Measurements from ENCODE around the gene RHOA. TPM values are rescaled to one million over a fixed set of nuclear protein-coding genes. Genes with fewer than 3 reads are reported as not detected.

RHOA gene
- total and polyA plus RNA-seq, 2 of the 4 experiments (the other 2 are of a cell fraction), result 383 to 879 TPM

- Histone ChIP-seq H2BK15ac (ENCODE audit: low read depth, low read length) (peak within 1 kb of the TSS; percentile 78; the same call in 2 of the 3 replicates), H3K4ac (ENCODE audit: low read depth, low read length) (peak within 1 kb of the TSS; percentile 99), H3K4me2 (ENCODE audit: low read depth, low read length) (peak within 1 kb of the TSS; percentile 88), H3K27ac (ENCODE audit: insufficient read depth, low read length) (peak within 1 kb of the TSS; percentile 99), H3K4me1 (ENCODE audit: control insufficient read depth, insufficient read depth, low read length) (peaks cover 24% of the 10 kb centered on the region), H3K56ac (ENCODE audit: extremely low read depth, insufficient read depth, low read length) (peak within 1 kb of the TSS; percentile 87), H3K36me3 (ENCODE audit: control insufficient read depth, insufficient read depth, low read length) (peaks cover 39% of the 10 kb centered on the region), H2BK120ac (ENCODE audit: low read depth, low read length) (peak within 1 kb of the TSS; percentile 50), H2AK5ac (ENCODE audit: low read depth, low read length) (peak within 1 kb of the TSS; percentile 98), H3K4me3 (ENCODE audit: insufficient read depth, low read depth, low read length) (peak within 1 kb of the TSS; percentile 67), H4K5ac (ENCODE audit: low read depth, low read length) (peak within 1 kb of the TSS; percentile 79), H4K91ac (ENCODE audit: insufficient read depth, low read depth, low read length) (peak within 1 kb of the TSS; percentile 97), H3K9ac (ENCODE audit: low read depth, low read length) (peak within 1 kb of the TSS; percentile 89), H2AK9ac (replicated peaks; ENCODE audit: low read depth, low read length, poor library complexity) (peak within 1 kb of the TSS; percentile 91), H3K9me3 (ENCODE audit: control insufficient read depth, insufficient read depth, low read length) (no peaks in the 10 kb centered on the region), H2AFZ (replicated peaks; ENCODE audit: low read length, poor library complexity) (peak within 1 kb of the TSS; percentile 86), H3K79me1 (ENCODE audit: low read depth in 1 of 2, low read length in 2 of 2) (peaks cover 21 to 61% of the 10 kb centered on the region in 2 experiments), H3K18ac (ENCODE audit: low read depth, low read length) (peak within 1 kb of the TSS; percentile 71), H3K14ac (replicated peaks; ENCODE audit: low read depth, low read length) (peak within 1 kb of the TSS; percentile 97), H2BK20ac (ENCODE audit: low read depth, low read length) (peak within 1 kb of the TSS; percentile 40; the same call in 1 of the 2 replicates), H2BK5ac (ENCODE audit: low read depth, low read length, poor library complexity, severe bottlenecking) (peak within 1 kb of the TSS; percentile 98), H4K20me1 (ENCODE audit: insufficient read depth, low read length) (peaks cover 28% of the 10 kb centered on the region), H4K8ac (ENCODE audit: low read depth in 2 of 2, low read length in 2 of 2) (peak within 1 kb of the TSS; percentile 95 to 99), H3K9me1 (ENCODE audit: insufficient read depth, low read length) (0 out of 2 replicates have a peak, but pooled peaks cover 3% of the 10 kb centered on the region), H3K27me3 (ENCODE audit: control insufficient read depth, insufficient read depth, low read length) (no peaks in the 10 kb centered on the region), H3K23ac (ENCODE audit: low read depth, low read length) (peak within 1 kb of the TSS; percentile 93)
- ATAC-seq (ENCODE audit: low read depth), result peak; percentile 83
- in situ Hi-C loops (cut with MboI; ENCODE audit: low sequenced_read_pairs) (no loop called here), dilution Hi-C loops (cut with HindIII; ENCODE audit: low sequenced_read_pairs, unreplicated experiment) (no loop called here), intact Hi-C loops (cut with micrococcal nuclease) (loop anchor here (1.0 kb wide), 1 partner anchor 18 kb away; the partner anchor contains the start of gene USP4)
- CTCF ChIA-PET, result no interaction called here
- POLR2A ChIA-PET (ENCODE audit: unreplicated experiment), result interaction anchor here (1.0 kb wide), 1 partner anchor 71 kb away, joined by 6 read pairs; the partner anchor contains the start of gene NICN1
- BruUV-seq (replicated peaks), result no TSS peak
- DNase-seq, result peak; percentile 94
- WGBS, 2 experiments (ENCODE audit: extremely low coverage in 2 of 2, insufficient read length in 1 of 2), result 1% methylated on average over 30 of the region's 46 CpGs; no CpG with 5 or more reads in 1 of the 2 experiments
- TF ChIP-seq POLR2A (IDR thresholded peaks at IDR 0.05; ENCODE audit: low read depth, low read length) (peak; percentile 88), BHLHE40 (IDR thresholded peaks at IDR 0.05; ENCODE audit: low read depth, low read length) (peak; percentile 33), USF2 (IDR thresholded peaks at IDR 0.05; ENCODE audit: low read depth, low read length) (peak; percentile 93), RCOR1 (IDR thresholded peaks at IDR 0.05; ENCODE audit: insufficient replicate concordance, low read length) (no peak), MXI1 (IDR thresholded peaks at IDR 0.05; ENCODE audit: borderline replicate concordance, low read depth, low read length) (peak; percentile 96), FOS (IDR thresholded peaks at IDR 0.05; ENCODE audit: low read depth, low read length) (no peak), ELK1 (IDR thresholded peaks at IDR 0.05; ENCODE audit: borderline replicate concordance, low read depth, low read length) (no peak), CEBPB (IDR thresholded peaks at IDR 0.05; ENCODE audit: low read depth, low read length) (peak; percentile 60; the same call in 1 of the 2 replicates), CHD1 (IDR thresholded peaks at IDR 0.05; ENCODE audit: low read depth, low read length) (no peak), MAZ (IDR thresholded peaks at IDR 0.05; ENCODE audit: borderline replicate concordance, low read depth, low read length) (peak; percentile 95; the same call in 1 of the 2 replicates)
Observed at GRCh38 chr3:49358217-49358883, 53.4 kb downstream of the RHOA start, which contains the start of gene GPX1. GPX1 (minus strand) TSS chr3:49358353; CDS start chr3:49358278, 75 bp downstream.

Data from IMR-90 (cell line).